K562 (cell line): ENCODE data around the gene TMEM158. TPM values are rescaled to one million over a fixed set of nuclear protein-coding genes. Genes with fewer than 3 reads are reported as not detected.

Experiments used
- FOXP1 ChIP-seq: sonication (generic); formaldehyde crosslinking; IDR thresholded peaks from 2 replicates; pipeline ENCODE4 v1.8.0; 2022; ENCODE audit warnings: mild to moderate bottlenecking, missing genetic modification reagents
- HNRNPL ChIP-seq: fragments of 200-400 bp; formaldehyde crosslinking; IDR thresholded peaks from 2 replicates; pipeline ENCODE4 v1.6.1; 2017; ENCODE audit warnings: low read depth, mild to moderate bottlenecking, low read length
- NR4A1 ChIP-seq, 2 experiments: fragments of 250-450 bp in 1 of 2; fragments of 450-650 bp in 1 of 2; sonication (Bioruptor Pico) in 1 of 2; IDR thresholded peaks; 2 replicates each; pipeline versions ENCODE4 v1.4.0 to v1.6.1; 2016 to 2020; ENCODE audit warnings: mild to moderate bottlenecking in 2 of 2, missing compliant biosample characterization in 1 of 2, missing genetic modification characterization in 1 of 2, moderate library complexity in 1 of 2
- RREB1 ChIP-seq: fragments of 250-450 bp; sonication (Bioruptor Pico); IDR thresholded peaks from 2 replicates; pipeline ENCODE4 v1.4.0; 2020
- SMAD4 ChIP-seq: fragments of 250-450 bp; sonication (Bioruptor Pico); conservative IDR thresholded peaks from 2 replicates; pipeline ENCODE4 v1.8.0; 2021; ENCODE audit warnings: inconsistent platforms, mild to moderate bottlenecking, moderate library complexity
- SMC3 ChIP-seq: conservative IDR thresholded peaks from 2 replicates; pipeline ENCODE4 v1.6.1; 2011; ENCODE audit warnings: low read depth, low read length, improper control_type of control experiment; ENCODE audit not compliant: insufficient read depth
- UBTF ChIP-seq, 2 experiments: IDR thresholded peaks; 2 replicates each; pipeline ENCODE4 v1.6.1; 2012; ENCODE audit warnings: improper control_type of control experiment in 2 of 2, low read depth in 2 of 2, low read length in 2 of 2, borderline replicate concordance in 1 of 2
- ZKSCAN1 ChIP-seq: fragments of 150-350 bp; IDR thresholded peaks from 2 replicates; pipeline ENCODE4 v1.6.1; 2016; ENCODE audit warnings: low read depth, low read length
- ZNF140 ChIP-seq: fragments of 250-450 bp; sonication (Bioruptor Pico); IDR thresholded peaks from 2 replicates; pipeline ENCODE4 v1.8.0; 2021; ENCODE audit warnings: moderate library complexity, mild to moderate bottlenecking, inconsistent platforms
- polyA plus RNA-seq, 8 experiments: library from polyadenylated mRNA; depleted of rRNA in 4 of 8; stranded (reverse) in 5 of 8; unstranded in 3 of 8; fragments of >200 nt; fragmentation: Nextera tagmentation in 2 of 8; fragmentation: Illumina TruSeq in 1 of 8; extraction: Ambion mirVana in 2 of 8; extraction: Trizol in 1 of 8; gene quantifications; 2 replicates each; pipeline versions ENCODE4 v1.2.1 to v1.2.3, GENCODE V29; 2011 to 2014; ENCODE audit warnings: inconsistent platforms in 1 of 8, missing spikeins in 1 of 8
- total RNA-seq, 7 experiments: library from RNA; depleted of rRNA in 6 of 7; stranded (reverse); fragments of >200 nt in 6 of 7; fragmentation: Illumina TruSeq in 2 of 7; extraction: Trizol in 2 of 7; gene quantifications; 2 replicates each; pipeline versions ENCODE4 v1.2.1 to v1.2.3, GENCODE V29; 2011 to 2021; ENCODE audit warnings: low replicate concordance in 1 of 7
- TF ChIP-seq, protein P1 (sequence below), 2 experiments: fragments of 450-650 bp; conservative IDR thresholded peaks; 2 replicates each; pipeline ENCODE4 v1.6.1; 2017; ENCODE audit warnings: mild to moderate bottlenecking in 2 of 2, moderate library complexity in 2 of 2
- TF ChIP-seq, protein P2 (sequence below): sonication (generic); formaldehyde crosslinking; IDR thresholded peaks from 2 replicates; pipeline ENCODE4 v1.8.0; 2022; ENCODE audit warnings: mild to moderate bottlenecking, missing genetic modification reagents

The TMEM158 gene
- total and polyA plus RNA-seq, 9 of the 15 experiments (the other 6 are each of a cell fraction or from before 2014, with no cell fraction given), result 2.2 to 46.5 (median 8.4) TPM

GRCh38 chr3:45224824-45225464 is 1.1 kb downstream of the TMEM158 start (continued):
- TF ChIP-seq RREB1 (peak; percentile 59; the same call in 1 of the 2 replicates), SMC3 (peak; percentile 87), UBTF (IDR thresholded peaks at IDR 0.05; ENCODE audit: borderline replicate concordance in 1 of 2, low read depth in 2 of 2, low read length in 2 of 2) (peak; percentile 90 to 98), HNRNPL (peak; percentile 70; the same call in 1 of the 2 replicates), ZKSCAN1 (no peak), SMAD4 (peak; percentile 66; the same call in 1 of the 2 replicates), ZNF140 (CRISPR knock-in tag) (no peak), FOXP1 (peak; percentile 73; the same call in 1 of the 2 replicates), NR4A1 (CRISPR knock-in tag; IDR thresholded peaks at IDR 0.05) (no peak), NR4A1 (tag; IDR thresholded peaks at IDR 0.05) (peak; percentile 78; the same call in 1 of the 2 replicates)
- TF ChIP-seq, protein P1, sequence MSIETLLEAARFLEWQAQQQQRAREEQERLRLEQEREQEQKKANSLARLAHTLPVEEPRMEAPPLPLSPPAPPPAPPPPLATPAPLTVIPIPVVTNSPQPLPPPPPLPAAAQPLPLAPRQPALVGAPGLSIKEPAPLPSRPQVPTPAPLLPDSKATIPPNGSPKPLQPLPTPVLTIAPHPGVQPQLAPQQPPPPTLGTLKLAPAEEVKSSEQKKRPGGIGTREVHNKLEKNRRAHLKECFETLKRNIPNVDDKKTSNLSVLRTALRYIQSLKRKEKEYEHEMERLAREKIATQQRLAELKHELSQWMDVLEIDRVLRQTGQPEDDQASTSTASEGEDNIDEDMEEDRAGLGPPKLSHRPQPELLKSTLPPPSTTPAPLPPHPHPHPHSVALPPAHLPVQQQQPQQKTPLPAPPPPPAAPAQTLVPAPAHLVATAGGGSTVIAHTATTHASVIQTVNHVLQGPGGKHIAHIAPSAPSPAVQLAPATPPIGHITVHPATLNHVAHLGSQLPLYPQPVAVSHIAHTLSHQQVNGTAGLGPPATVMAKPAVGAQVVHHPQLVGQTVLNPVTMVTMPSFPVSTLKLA (conservative IDR thresholded peaks at IDR 0.05), result peak; percentile 19 to 44; a peak in 3 of 4 replicates
- TF ChIP-seq, protein P2, sequence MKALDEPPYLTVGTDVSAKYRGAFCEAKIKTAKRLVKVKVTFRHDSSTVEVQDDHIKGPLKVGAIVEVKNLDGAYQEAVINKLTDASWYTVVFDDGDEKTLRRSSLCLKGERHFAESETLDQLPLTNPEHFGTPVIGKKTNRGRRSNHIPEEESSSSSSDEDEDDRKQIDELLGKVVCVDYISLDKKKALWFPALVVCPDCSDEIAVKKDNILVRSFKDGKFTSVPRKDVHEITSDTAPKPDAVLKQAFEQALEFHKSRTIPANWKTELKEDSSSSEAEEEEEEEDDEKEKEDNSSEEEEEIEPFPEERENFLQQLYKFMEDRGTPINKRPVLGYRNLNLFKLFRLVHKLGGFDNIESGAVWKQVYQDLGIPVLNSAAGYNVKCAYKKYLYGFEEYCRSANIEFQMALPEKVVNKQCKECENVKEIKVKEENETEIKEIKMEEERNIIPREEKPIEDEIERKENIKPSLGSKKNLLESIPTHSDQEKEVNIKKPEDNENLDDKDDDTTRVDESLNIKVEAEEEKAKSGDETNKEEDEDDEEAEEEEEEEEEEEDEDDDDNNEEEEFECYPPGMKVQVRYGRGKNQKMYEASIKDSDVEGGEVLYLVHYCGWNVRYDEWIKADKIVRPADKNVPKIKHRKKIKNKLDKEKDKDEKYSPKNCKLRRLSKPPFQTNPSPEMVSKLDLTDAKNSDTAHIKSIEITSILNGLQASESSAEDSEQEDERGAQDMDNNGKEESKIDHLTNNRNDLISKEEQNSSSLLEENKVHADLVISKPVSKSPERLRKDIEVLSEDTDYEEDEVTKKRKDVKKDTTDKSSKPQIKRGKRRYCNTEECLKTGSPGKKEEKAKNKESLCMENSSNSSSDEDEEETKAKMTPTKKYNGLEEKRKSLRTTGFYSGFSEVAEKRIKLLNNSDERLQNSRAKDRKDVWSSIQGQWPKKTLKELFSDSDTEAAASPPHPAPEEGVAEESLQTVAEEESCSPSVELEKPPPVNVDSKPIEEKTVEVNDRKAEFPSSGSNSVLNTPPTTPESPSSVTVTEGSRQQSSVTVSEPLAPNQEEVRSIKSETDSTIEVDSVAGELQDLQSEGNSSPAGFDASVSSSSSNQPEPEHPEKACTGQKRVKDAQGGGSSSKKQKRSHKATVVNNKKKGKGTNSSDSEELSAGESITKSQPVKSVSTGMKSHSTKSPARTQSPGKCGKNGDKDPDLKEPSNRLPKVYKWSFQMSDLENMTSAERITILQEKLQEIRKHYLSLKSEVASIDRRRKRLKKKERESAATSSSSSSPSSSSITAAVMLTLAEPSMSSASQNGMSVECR (CRISPR knock-in tag), result peak; percentile 76
